Measurements from ENCODE around the gene HABP4. TPM values are rescaled to one million over a fixed set of nuclear protein-coding genes. Genes with fewer than 3 reads are reported as not detected.

HABP4 gene
- total RNA-seq, 1 experiment from 2014 or later, result 1.8 TPM

DNA sequence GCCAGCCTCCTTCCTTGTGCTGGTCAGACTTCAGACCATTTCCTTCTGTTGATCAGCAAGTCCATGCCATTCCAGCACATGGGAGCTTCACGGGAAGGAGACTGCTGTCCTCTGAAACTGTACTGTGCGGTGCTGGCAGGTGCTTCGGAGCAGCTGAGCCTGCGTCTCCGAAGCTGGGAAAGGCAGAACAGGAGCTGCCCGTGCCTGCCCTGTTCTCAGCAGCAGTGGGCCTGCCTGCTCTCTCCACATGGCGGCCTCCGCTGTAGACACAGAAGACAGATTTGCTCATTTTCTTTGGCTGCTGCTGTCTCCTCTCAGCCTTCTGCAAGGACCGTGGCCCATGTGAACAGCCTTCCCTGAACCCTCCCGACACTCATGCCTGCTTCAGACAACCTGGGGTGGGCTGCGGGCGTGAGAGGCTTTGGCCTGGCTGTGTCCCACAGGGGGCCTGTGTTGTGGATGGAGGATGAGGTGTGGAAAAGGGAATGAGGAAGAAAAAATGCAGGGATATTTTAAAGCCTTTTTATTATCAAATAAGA lies 43.1 kb downstream of the HABP4 start:
- Histone ChIP-seq H3K79me2 (ENCODE audit: low read length) (no peaks in the 10 kb centered on the region), H4K20me1 (ENCODE audit: insufficient read depth, low read depth, low read length) (no peaks in the 10 kb centered on the region), H3K27me3 (ENCODE audit: low read length) (no peaks in the 10 kb centered on the region), H3K9me2 (replicated peaks; ENCODE audit: insufficient read depth, low read length) (no peaks in the 10 kb centered on the region), H3K4me2 (ENCODE audit: low read depth, low read length, poor library complexity, severe bottlenecking) (no peak overlapping the region), H3K4me1 (ENCODE audit: low read length) (no peaks in the 10 kb centered on the region), H3K9me3 (ENCODE audit: low read length) (no peaks in the 10 kb centered on the region), H3K27ac (ENCODE audit: low read length) (no peak overlapping the region), H3K36me3 (ENCODE audit: insufficient read depth, low read length) (no peaks in the 10 kb centered on the region), H3K4me3 (ENCODE audit: low read length) (no peak overlapping the region), H3K9ac (ENCODE audit: low read length) (no peak overlapping the region), H2AFZ (ENCODE audit: low read length) (no peak overlapping the region)
- no peak for DNase-seq

DNA sequence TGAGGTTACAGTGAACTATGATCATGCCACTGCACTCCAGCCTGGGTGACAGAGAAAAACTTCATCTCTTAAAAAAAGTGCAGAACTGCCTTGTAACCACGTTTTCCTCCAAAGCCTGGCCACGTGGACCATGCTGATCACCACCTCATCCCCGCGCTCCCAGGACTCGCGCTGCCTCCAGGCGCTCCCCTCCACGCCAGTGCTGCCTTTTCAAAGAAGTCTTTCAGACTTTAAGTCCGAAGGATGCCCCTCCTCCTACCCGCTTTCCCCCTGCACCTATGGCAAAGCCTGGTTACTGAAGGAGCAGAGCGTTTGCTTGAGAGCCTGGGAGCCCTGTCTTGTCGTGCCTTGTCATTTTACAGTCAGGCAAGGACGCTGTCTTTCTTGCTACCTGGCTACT lies 43.8 kb downstream of the HABP4 start:
- Histone ChIP-seq H3K9me2 (replicated peaks; ENCODE audit: insufficient read depth, low read length) (no peaks in the 10 kb centered on the region), H4K20me1 (ENCODE audit: insufficient read depth, low read depth, low read length) (no peaks in the 10 kb centered on the region), H3K36me3 (ENCODE audit: insufficient read depth, low read length) (no peaks in the 10 kb centered on the region), H2AFZ (ENCODE audit: low read length) (no peak overlapping the region), H3K9me3 (ENCODE audit: low read length) (no peaks in the 10 kb centered on the region), H3K27ac (ENCODE audit: low read length) (no peak overlapping the region), H3K4me3 (ENCODE audit: low read length) (no peak overlapping the region), H3K79me2 (ENCODE audit: low read length) (no peaks in the 10 kb centered on the region), H3K4me1 (ENCODE audit: low read length) (no peaks in the 10 kb centered on the region), H3K4me2 (ENCODE audit: low read depth, low read length, poor library complexity, severe bottlenecking) (no peak overlapping the region), H3K27me3 (ENCODE audit: low read length) (no peaks in the 10 kb centered on the region), H3K9ac (ENCODE audit: low read length) (no peak overlapping the region)
- DNase-seq, result no peak

DNA sequence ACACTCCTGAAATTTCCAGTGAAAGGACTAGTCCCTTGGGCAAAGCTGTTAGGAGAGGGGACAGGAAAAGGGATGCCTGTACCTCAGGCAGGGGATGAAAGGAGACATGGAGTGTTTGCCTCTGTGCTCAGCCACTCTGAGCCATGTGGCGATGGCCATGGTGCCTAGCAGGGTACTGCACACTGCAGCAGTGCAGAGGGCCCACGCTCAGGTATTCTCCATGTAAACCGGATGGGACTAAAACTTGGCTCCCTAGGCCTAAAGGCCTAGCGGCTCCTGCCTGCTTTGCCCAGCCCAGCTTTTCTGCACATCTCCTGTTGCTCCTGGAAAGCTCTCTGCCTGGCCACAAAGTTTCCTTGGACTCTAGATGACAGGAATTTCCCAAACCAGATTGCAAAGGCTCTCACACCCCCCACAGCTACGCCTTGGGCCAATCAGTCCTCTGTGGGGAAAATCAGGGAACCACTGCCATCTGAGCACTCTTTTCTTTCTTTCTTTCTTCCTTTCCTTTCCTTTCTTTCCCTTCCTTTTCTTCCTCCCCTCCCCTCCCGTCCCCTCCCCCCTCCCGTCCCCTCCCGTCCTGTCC lies 44.3 kb downstream of the HABP4 start:
- Histone ChIP-seq H3K9me3 (ENCODE audit: low read length) (no peaks in the 10 kb centered on the region), H3K79me2 (ENCODE audit: low read length) (no peaks in the 10 kb centered on the region), H3K27me3 (ENCODE audit: low read length) (no peaks in the 10 kb centered on the region), H4K20me1 (ENCODE audit: insufficient read depth, low read depth, low read length) (no peaks in the 10 kb centered on the region), H2AFZ (ENCODE audit: low read length) (no peak overlapping the region), H3K4me3 (ENCODE audit: low read length) (no peak overlapping the region), H3K4me1 (ENCODE audit: low read length) (no peaks in the 10 kb centered on the region), H3K9me2 (replicated peaks; ENCODE audit: insufficient read depth, low read length) (no peaks in the 10 kb centered on the region), H3K4me2 (ENCODE audit: low read depth, low read length, poor library complexity, severe bottlenecking) (no peak overlapping the region), H3K36me3 (ENCODE audit: insufficient read depth, low read length) (no peaks in the 10 kb centered on the region), H3K27ac (ENCODE audit: low read length) (no peak overlapping the region), H3K9ac (ENCODE audit: low read length) (no peak overlapping the region)
- DNase-seq, result no peak

DNA sequence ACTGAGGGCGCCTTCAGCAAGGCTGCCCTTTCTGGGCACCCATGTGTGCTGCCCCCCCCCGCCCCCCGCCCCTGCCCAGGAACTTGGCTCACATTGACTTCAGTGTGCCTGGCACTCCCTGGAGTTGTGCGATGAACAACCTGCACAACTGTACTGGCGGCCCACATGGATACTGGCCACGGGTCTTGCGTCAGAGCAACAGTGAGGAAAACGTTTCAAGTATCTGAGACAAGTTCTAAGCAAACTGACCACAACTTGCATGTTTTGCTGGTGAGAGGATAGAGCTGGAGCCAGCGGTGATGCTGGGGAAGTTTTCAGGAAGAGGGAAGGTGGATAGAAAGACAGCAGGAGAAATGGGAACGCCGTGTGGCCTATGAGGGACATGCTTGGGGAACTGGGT lies 45.4 kb downstream of the HABP4 start:
- H3K27ac ChIP-seq (ENCODE audit: low read length), result no peak overlapping the region
- no peak overlapping the region for H3K9ac ChIP-seq (ENCODE audit: low read length)
- H3K4me3 ChIP-seq (ENCODE audit: low read length), result no peak overlapping the region
- no peaks in the 10 kb centered on the region for H4K20me1 ChIP-seq (ENCODE audit: insufficient read depth, low read depth, low read length)
- no peaks in the 10 kb centered on the region for H3K9me3 ChIP-seq (ENCODE audit: low read length)
- no peaks in the 10 kb centered on the region for H3K4me1 ChIP-seq (ENCODE audit: low read length)
- H3K4me2 ChIP-seq (ENCODE audit: low read depth, low read length, poor library complexity, severe bottlenecking), result no peak overlapping the region
- H3K9me2 ChIP-seq (replicated peaks; ENCODE audit: insufficient read depth, low read length), result no peaks in the 10 kb centered on the region
- DNase-seq, result no peak
- no peaks in the 10 kb centered on the region for H3K27me3 ChIP-seq (ENCODE audit: low read length)
- H3K36me3 ChIP-seq (ENCODE audit: insufficient read depth, low read length), result no peaks in the 10 kb centered on the region
- no peak overlapping the region for H2AFZ ChIP-seq (ENCODE audit: low read length)
- H3K79me2 ChIP-seq (ENCODE audit: low read length), result no peaks in the 10 kb centered on the region

DNA sequence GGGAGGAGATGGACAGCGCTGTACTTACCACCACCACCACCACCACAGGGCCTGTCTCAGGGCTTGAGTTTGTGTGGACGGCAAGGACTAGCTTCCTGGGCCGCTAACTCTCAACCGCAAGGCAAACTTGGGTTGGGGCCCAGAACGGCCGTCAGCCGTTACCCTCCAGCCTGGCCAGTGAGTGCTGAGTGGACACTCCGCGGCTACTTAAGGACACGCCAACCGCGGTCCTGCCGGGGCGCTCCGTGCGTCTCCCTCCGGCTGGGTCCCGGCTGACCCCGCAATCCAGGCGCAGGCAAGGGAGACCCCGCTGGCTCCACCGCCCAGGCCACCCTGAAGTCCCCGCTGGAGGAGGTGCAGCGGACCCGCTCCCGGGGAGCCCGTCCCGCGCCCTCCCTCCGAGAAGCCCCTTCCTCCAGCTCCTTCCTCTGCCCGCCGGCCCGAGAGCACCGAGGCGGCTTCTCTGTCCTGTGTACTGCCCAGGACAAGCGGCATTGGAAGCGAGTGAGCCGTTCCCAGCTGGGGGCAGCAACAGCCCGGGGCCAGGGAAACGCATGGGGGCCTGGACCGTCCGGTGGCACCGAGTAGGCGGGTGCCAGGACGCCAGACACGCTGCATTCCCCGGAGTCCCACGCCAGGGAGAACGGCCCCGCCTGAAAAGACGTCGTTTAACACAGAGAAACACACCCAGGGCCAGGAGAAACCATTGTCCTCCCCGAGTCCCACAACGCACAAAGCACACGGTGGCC lies 46.6 kb downstream of the HABP4 start:
- H3K9ac ChIP-seq (ENCODE audit: low read length), result no peak overlapping the region
- H3K27ac ChIP-seq (ENCODE audit: low read length), result no peak overlapping the region
- no peak overlapping the region for H3K4me2 ChIP-seq (ENCODE audit: low read depth, low read length, poor library complexity, severe bottlenecking)
- no peaks in the 10 kb centered on the region for H3K4me1 ChIP-seq (ENCODE audit: low read length)
- no peaks in the 10 kb centered on the region for H3K36me3 ChIP-seq (ENCODE audit: insufficient read depth, low read length)
- H3K27me3 ChIP-seq (ENCODE audit: low read length), result no peaks in the 10 kb centered on the region
- H3K9me3 ChIP-seq (ENCODE audit: low read length), result no peaks in the 10 kb centered on the region
- no peaks in the 10 kb centered on the region for H4K20me1 ChIP-seq (ENCODE audit: insufficient read depth, low read depth, low read length)
- DNase-seq, result no peak
- no peak overlapping the region for H3K4me3 ChIP-seq (ENCODE audit: low read length)
- no peaks in the 10 kb centered on the region for H3K9me2 ChIP-seq (replicated peaks; ENCODE audit: insufficient read depth, low read length)
- H2AFZ ChIP-seq (ENCODE audit: low read length), result no peak overlapping the region
- H3K79me2 ChIP-seq (ENCODE audit: low read length), result no peaks in the 10 kb centered on the region

DNA sequence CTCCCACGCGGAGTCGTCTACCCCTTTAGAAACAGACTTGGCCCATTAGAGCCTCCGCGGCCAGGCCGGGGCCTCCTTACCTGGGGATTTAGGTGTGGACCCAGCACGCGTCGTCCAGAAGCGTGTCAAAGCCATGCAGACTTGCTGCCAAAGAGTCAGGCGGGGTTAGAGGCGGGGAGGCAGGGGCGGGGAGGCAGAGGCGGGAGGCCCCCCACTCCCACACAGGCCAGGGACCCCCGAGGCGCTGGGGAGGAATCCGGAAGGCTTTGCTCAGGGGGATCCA lies 47.1 kb downstream of the HABP4 start:
- Histone ChIP-seq H3K27me3 (ENCODE audit: low read length) (no peaks in the 10 kb centered on the region), H3K9ac (ENCODE audit: low read length) (no peak overlapping the region), H3K4me2 (ENCODE audit: low read depth, low read length, poor library complexity, severe bottlenecking) (no peak overlapping the region), H3K27ac (ENCODE audit: low read length) (no peak overlapping the region), H3K79me2 (ENCODE audit: low read length) (no peaks in the 10 kb centered on the region), H3K9me3 (ENCODE audit: low read length) (no peaks in the 10 kb centered on the region), H3K4me1 (ENCODE audit: low read length) (no peaks in the 10 kb centered on the region), H4K20me1 (ENCODE audit: insufficient read depth, low read depth, low read length) (no peaks in the 10 kb centered on the region), H2AFZ (ENCODE audit: low read length) (no peak overlapping the region), H3K9me2 (replicated peaks; ENCODE audit: insufficient read depth, low read length) (no peaks in the 10 kb centered on the region), H3K36me3 (ENCODE audit: insufficient read depth, low read length) (no peaks in the 10 kb centered on the region), H3K4me3 (ENCODE audit: low read length) (no peak overlapping the region)
- no peak for DNase-seq

DNA sequence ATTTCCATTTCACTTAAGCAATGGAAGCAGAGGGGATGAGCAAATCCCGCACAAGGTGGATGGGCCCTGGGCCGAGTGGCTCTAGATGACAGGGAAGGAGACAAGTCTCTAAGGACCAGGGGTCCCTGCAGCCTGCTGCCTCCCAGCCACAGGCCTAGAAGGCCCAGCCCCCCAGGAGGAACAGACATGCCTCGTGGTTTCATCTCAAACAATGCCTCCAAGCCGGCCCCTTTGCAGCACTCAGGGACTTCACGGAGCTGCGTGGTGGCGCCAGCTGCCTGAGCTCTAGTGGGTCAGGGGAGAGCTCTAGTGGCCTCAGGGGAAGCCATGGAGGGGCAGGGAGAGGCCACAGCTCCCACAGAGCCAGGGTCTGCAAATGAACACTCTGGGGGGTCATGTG lies 48.8 kb downstream of the HABP4 start:
- no peaks in the 10 kb centered on the region for H3K9me2 ChIP-seq (replicated peaks; ENCODE audit: insufficient read depth, low read length)
- no peaks in the 10 kb centered on the region for H3K9me3 ChIP-seq (ENCODE audit: low read length)
- no peak overlapping the region for H3K4me2 ChIP-seq (ENCODE audit: low read depth, low read length, poor library complexity, severe bottlenecking)
- DNase-seq, result no peak
- H4K20me1 ChIP-seq (ENCODE audit: insufficient read depth, low read depth, low read length), result no peaks in the 10 kb centered on the region
- H2AFZ ChIP-seq (ENCODE audit: low read length), result no peak overlapping the region
- no peak overlapping the region for H3K4me3 ChIP-seq (ENCODE audit: low read length)
- H3K4me1 ChIP-seq (ENCODE audit: low read length), result no peaks in the 10 kb centered on the region
- no peaks in the 10 kb centered on the region for H3K79me2 ChIP-seq (ENCODE audit: low read length)
- H3K27ac ChIP-seq (ENCODE audit: low read length), result no peak overlapping the region
- no peaks in the 10 kb centered on the region for H3K27me3 ChIP-seq (ENCODE audit: low read length)
- no peaks in the 10 kb centered on the region for H3K36me3 ChIP-seq (ENCODE audit: insufficient read depth, low read length)
- no peak overlapping the region for H3K9ac ChIP-seq (ENCODE audit: low read length)

DNA sequence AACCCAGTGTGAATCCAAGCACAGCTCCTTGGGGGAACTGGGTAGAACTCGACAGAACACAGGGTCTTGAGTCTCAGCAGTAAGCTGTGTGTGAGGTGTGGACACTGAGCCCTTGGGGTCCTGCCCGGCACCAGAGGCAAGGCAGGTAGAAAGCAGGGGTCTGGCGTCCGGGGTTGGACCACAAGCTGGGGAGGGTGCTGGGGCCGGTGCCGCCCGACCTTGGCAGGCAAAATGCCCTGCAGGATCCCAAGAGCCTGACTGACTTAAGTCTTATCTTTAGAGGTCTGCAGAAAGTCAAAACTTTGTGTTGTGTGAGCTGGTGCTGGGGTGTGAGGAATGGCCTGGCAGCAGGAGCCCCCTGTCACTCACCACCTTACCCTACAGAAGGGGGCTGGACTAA lies 49.3 kb downstream of the HABP4 start:
- H3K27me3 ChIP-seq (ENCODE audit: low read length), result no peaks in the 10 kb centered on the region
- H3K27ac ChIP-seq (ENCODE audit: low read length), result no peak overlapping the region
- H3K79me2 ChIP-seq (ENCODE audit: low read length), result no peaks in the 10 kb centered on the region
- H3K4me3 ChIP-seq (ENCODE audit: low read length), result no peak overlapping the region
- no peak for DNase-seq
- H4K20me1 ChIP-seq (ENCODE audit: insufficient read depth, low read depth, low read length), result no peaks in the 10 kb centered on the region
- H3K9ac ChIP-seq (ENCODE audit: low read length), result no peak overlapping the region
- H3K9me3 ChIP-seq (ENCODE audit: low read length), result no peaks in the 10 kb centered on the region
- no peaks in the 10 kb centered on the region for H3K9me2 ChIP-seq (replicated peaks; ENCODE audit: insufficient read depth, low read length)
- H3K36me3 ChIP-seq (ENCODE audit: insufficient read depth, low read length), result no peaks in the 10 kb centered on the region
- H3K4me1 ChIP-seq (ENCODE audit: low read length), result no peaks in the 10 kb centered on the region
- H2AFZ ChIP-seq (ENCODE audit: low read length), result no peak overlapping the region
- no peak overlapping the region for H3K4me2 ChIP-seq (ENCODE audit: low read depth, low read length, poor library complexity, severe bottlenecking)

Measured in Karpas-422 (cell line).